GM15510 (cell line): ENCODE data around the gene ASXL1.

Source experiments
- POLR2A ChIP-seq: IDR thresholded peaks from 3 replicates; pipeline ENCODE4 v1.6.1; 2011; ENCODE audit warnings: borderline replicate concordance; ENCODE audit not compliant: insufficient read length; ENCODE audit errors: extremely low read depth

The ASXL1 gene

DNA sequence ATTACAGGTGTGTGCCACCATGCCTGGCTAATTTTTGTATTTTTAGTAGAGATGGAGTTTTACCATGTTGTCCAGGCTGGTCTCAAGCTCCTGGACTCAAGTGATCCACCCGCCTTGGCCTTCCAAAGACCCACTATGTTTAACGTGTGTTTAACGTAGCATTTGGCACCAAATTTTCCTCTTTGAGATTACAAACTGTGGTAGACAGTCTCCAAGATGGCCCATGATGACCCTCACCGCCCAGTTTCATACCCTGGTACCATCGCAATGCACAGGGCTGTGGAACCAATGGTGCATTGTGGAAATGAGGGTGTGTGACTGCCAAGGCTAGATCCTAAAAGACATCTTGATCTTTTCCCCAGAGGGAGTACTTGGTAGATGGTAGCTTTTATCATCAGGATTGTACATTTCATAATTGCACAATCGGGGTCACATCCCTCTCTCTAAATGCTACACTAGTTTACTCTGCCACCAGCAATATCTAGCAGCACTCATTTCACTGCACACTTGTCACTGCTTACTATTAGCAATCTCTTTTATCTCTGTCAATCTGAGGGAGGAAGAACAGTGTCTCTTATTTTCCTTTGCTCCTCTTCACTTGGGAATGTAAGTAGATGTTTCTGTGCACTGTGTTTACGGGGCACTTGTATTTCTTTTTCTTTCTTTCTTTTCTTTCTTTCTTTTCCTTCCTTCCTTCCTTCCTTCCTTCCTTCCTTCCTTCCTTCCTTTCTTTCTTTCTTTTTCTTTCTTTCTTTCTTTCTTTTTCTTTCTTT, 130.1 kb downstream of the ASXL1 start:
- TF ChIP-seq POLR2A: no peak
